GM21381 (cell line): ENCODE data around the gene PREX1.
"Not testable (repeated sequence)": the region's sequence is repeated elsewhere in the genome, so short reads cannot be mapped to it uniquely, and the experiment has no call there.

ENCODE experiments used
- ATAC-seq: cut with Tn5 transposase; IDR thresholded peaks from one replicate; pipeline ENCODE4 v1.9.1; 2021; ENCODE audit warnings: mild to moderate bottlenecking, moderate library complexity; ENCODE audit not compliant: unreplicated experiment

PREX1 gene

GRCh38 chr20:48846516-48847492 is 19.0 kb upstream of the PREX1 start:
- peak; percentile 95 for ATAC-seq

DNA sequence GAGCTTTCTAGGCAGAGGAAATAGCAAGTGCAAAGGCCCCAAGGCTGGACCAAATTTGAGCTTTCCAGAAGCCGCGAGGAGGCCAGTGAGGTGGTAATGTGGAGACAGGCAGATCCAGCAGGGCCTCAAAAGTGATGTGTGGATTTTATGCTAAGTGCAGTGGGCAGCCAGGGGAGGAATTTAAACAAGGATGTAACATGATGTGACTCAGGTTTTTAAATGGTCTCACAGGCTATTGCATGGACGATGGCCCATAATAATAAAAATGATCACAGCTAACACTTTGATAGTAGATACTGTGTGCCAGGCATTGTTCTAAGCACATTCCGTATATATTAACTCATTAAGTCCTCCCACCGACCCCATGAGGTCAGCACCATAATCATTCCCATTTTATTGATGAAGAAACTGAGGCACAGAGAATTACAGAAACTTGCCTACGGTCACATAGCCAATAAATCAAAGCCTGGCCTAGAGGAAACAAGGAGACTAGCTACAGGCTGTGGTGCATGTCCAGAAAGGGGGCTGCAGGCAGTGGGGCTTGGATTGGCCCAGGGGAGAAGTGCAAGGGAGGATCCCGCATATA is 18.0 kb upstream of the PREX1 start:
- ATAC-seq, result no peak

DNA sequence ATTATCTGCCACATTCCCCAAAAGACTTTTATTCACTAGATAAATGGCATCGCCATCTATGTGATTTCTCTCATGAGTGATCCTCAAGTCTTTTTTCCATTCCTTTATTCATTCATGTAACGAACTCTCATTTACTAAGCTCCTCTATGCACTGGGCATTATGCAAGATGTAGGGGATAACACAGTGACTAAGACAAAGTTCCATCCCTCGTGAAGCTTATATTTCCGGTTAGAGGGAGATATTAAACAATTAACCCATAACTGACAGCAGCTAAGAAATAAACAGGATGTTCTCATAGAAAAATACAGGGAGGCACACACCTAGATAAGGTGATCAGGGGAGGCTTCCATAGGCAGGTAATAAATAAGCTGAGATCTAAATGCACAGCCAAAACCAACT is 17.2 kb upstream of the PREX1 start:
- no peak for ATAC-seq

DNA sequence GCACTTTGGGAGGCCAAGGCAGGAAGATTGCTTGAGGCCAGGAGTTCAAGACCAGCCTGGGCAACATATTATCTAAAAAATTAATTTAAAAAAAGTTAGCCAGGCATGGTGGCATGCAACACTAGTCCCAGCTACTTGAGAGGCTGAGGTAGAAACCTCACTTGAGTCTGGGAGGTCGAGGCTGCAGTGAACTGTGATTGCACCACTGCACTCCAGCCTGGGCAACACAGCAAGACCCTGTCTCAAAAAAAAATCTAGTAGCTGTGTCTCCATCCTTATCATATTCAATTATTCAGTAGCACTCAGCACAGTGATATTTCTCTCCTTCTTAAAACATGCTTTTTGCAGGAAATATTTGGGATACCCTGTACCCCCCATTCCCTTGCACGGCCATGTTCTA is 16.1 kb upstream of the PREX1 start:
- not testable (repeated sequence) for ATAC-seq

DNA sequence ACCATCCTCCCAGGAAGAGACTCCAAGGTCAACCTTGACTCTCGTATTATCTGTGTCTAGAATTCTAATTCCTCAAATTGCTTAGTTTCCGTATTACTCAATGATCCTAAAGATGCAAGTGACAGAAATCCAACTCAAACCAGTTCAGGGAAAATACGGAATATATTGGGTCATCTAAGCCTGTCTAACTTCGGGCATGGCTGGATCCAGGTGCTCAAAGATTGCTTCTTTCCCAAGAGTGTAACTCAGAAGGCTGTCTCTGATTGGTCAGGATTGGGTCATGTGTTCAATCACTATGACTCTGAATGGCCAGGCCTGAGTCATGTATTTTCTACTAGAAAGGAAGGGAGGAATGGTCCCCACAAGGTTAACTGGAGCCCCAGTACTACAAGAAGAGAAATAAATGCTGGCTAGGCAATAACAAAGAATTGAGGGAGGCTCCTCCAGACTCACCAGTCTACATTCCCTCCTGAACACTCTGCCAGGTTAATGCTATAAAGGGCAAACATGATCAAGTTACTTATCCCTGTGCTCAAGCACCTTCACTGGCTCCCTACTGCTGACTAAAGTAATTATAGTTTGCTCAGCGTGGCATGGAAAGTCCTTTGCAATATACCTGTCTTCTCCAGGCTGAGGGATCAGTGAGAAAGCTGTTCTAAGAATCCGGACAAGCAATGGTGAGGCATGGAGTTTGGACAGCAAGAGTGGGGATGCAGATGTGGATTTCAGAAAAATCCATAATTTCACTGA is 15.4 kb upstream of the PREX1 start:
- ATAC-seq, result no peak

- no peak for ATAC-seq
These were observed 14.2 kb upstream of the PREX1 start for GRCh38 chr20:48841875-48842529.

- no peak for ATAC-seq
These were observed 13.5 kb upstream of the PREX1 start for GRCh38 chr20:48841196-48841874.

GRCh38 chr20:48839154-48839917 is 11.5 kb upstream of the PREX1 start:
- no peak for ATAC-seq

GRCh38 chr20:48837014-48837413 is 9.2 kb upstream of the PREX1 start:
- no peak for ATAC-seq

DNA sequence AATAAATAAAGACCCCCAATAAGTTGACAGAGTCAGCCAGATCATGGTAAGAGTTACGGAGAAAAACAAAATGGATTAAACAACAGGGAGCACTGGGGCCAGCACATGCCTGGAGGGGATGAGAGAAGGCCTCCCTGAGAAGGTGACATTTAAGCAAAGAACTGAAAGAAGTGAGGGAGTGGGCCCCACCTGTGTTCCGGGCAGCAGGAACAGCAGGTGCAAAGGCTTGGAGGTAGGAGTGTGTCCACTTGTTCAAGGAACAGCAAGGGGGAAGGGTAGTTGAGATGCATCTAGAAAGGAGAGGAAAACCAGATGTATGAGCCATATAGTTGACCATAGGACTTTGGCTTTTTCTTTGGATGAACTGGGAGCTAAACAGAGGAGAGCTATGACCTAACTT is 7.6 kb upstream of the PREX1 start:
- ATAC-seq, result no peak

- no peak for ATAC-seq
These were observed 6.5 kb upstream of the PREX1 start for GRCh38 chr20:48834278-48834677.

DNA sequence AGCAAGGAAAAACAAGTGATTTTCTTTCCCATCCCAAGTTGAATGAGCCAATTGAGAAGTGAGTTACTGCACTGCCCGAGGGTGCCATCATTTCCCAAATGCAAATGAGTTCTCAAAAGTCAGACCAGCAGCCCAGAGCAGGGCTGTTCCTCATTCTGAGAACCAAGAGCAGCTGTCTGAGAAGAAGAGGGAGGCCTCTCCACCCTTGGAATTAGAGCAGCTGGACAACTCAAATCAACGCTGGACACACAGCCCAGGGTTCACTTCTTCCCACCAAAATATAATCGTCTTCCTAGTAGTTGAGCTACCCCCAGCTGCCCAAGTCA is 4.6 kb upstream of the PREX1 start:
- ATAC-seq, result no peak

GRCh38 chr20:48831718-48832404 is 4.1 kb upstream of the PREX1 start:
- no peak for ATAC-seq

DNA sequence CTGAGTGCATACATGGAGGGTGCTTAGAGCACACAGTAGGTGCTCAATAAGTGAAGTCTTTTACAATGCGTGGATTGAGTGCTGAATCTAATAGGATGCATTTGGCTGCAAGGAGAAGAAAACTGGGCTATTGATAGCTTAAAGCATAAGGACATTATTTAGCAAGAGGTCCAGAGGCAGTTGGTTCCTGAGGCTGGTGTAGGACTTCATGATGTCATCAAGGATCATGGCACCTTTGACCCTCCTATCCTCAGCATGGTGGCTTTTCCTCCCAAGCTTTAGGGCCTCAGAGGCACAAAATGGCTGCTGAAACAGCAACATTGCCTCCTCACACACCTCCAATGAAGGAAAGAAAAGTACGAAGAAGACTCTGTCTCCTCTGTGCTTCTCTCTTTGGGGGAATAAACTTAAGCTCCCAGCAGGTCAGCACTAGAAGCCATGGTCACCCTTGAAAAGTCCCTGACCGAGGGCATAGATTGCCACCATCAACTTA is 3.1 kb upstream of the PREX1 start:
- ATAC-seq, result no peak

- no peak for ATAC-seq
These were observed 2.1 kb upstream of the PREX1 start for GRCh38 chr20:48829940-48830339.

DNA sequence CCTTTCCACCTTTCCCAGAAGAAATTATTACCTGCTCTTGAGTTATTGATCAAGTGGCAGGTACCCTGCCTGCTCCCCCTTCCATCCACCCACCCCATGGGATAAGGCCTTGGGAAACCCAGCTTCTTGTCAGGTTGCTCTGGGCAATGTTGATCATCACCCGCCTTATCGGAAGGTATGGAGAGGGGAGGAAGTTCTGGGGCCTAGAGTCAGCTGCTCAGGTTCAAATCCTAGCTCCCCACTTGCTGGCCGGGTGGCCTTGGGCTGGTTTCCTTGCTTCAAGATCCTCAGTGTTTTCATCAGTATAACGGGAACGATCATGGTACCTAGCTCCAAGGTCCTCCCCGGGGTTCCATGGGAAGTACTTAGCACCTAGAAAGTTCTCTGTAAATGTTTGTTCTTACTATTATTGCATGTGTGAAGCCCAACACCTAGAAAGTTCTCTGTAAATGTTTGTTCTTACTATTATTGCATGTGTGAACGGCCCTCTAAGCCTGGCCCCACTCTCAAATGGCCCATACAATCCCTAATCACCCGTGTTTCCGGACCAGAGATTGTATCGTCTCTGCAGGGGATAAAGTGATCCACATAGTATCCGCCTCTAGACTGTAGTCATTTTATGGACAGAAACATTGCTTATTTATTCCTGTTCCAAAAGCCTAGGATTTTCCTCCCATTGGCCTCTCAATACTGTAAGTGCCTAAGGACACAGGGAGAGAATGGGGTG is 1.1 kb upstream of the PREX1 start:
- no peak for ATAC-seq

GRCh38 chr20:48826883-48827771 is 672 bp downstream of the PREX1 start:
- peak; percentile 6 for ATAC-seq

DNA sequence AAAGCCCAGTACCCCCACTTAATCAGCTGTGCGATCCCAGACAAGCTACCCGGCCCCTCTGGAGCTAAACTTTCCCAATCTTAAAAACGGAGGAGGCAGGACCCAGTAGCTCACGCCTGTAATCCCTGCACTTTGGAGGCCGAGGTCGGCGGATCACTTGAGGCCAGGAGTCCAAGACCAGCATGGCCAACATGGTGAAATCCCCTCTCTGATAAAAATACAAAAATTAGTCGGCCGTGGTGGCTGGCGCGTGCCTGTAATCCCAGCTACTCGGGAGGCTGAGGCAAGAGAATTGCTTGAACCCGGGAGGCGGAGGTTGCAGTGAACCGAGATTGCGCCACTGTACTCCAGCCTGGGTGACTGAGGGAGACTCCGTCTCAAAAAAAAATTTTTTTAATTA is 1.3 kb downstream of the PREX1 start:
- ATAC-seq, result not testable (repeated sequence)
